NCI-H526 (cell line): ENCODE data around the gene TIAL1.
"Not testable (repeated sequence)": the region's sequence is repeated elsewhere in the genome, so short reads cannot be mapped to it uniquely, and the experiment has no call there.

Source experiments
- DNase-seq, 2 experiments: peaks; one replicate each; lab custom pipeline; 2025; lab: John Stamatoyannopoulos, UW

TIAL1 gene

GRCh38 chr10:119531067-119531466 is 65.7 kb downstream of the TIAL1 start:
- DNase-seq = no peak

- DNase-seq = not testable (repeated sequence)
Observed at GRCh38 chr10:119528663-119529237, 68.0 kb downstream of the TIAL1 start.

GRCh38 chr10:119526621-119527592 is 69.9 kb downstream of the TIAL1 start:
- DNase-seq = no peak

- DNase-seq = no peak
Observed at GRCh38 chr10:119526149-119526548, 70.6 kb downstream of the TIAL1 start.

GRCh38 chr10:119525116-119525515 is 71.6 kb downstream of the TIAL1 start:
- DNase-seq = no peak

- no peak for DNase-seq
Observed at GRCh38 chr10:119524720-119525070, 72.1 kb downstream of the TIAL1 start.

GRCh38 chr10:119523895-119524719 is 72.7 kb downstream of the TIAL1 start:
- DNase-seq = no peak
